ENCODE data around the gene PDSS2.

The PDSS2 gene

GRCh38 chr6:107421696-107422256 lies 37.6 kb downstream of the PDSS2 start:
- DNase-seq (ENCODE audit: low read depth in 4 of 4, low spot score in 1 of 4), result no peak

DNA sequence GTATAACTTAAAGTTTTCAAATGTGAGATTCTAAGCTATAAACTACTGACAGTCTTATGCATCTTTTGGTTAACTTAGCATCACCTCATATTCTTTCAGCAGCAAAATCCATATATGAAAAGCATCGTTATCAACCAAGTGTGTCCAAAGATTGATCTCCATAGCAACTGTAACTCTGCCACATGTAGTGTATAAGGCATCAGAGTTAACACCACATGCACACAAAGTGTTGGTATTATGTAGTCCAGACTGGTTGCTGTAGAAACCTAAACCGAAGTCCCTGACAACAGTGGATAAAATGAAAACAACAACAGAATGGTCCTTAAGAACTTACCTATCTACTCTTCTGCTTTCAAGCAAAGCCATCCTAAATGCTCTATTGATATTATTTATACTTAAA lies 39.6 kb downstream of the PDSS2 start:
- no peak for DNase-seq (ENCODE audit: low read depth in 4 of 4, low spot score in 1 of 4)

GRCh38 chr6:107418118-107418517 lies 41.2 kb downstream of the PDSS2 start:
- DNase-seq (ENCODE audit: low read depth in 4 of 4, low spot score in 1 of 4), result no peak

DNA sequence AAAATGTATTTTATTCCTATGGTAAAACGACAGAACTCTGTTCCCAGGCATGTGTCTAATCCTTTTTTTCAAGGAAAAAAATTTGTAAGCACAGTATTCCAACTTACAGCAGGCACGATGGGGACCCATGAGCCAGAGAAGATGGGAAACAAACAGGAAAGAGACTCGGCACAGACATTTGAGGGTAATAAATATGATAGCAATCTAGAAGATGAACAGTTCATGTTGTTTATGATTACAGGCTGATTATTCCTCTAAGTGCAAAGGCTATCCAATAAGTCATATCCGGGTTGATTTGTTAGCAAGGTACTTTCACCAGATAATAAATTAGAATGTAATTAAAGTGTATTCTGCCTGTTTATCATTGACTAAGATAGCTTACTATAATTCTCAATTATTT lies 43.2 kb downstream of the PDSS2 start:
- DNase-seq (ENCODE audit: low read depth in 4 of 4, low spot score in 1 of 4), result no peak

- no peak for DNase-seq (ENCODE audit: low read depth in 4 of 4, low spot score in 1 of 4)
Measured at GRCh38 chr6:107413966-107414645, 45.3 kb downstream of the PDSS2 start.

DNA sequence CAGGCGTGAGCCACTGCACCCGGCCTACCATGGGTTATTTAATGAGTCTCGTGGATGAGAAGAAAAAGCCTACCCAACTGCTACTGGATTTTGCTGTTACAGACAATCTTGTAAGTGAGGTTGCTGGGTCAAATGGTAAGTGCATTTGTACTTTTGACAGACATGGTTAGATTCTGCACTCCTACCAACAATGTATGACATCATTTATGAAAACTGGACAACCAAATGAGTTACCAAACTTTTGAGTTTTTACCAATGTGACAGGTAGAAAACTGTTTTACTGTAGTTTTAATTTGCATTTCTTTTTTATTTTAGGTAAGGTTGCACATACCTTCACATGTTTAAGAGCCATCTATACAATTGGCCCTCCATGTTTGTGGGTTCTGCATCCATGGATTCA lies 48.2 kb downstream of the PDSS2 start:
- DNase-seq (ENCODE audit: low read depth in 4 of 4, low spot score in 1 of 4), result no peak

GRCh38 chr6:107409942-107410341 lies 49.4 kb downstream of the PDSS2 start:
- no peak for DNase-seq (ENCODE audit: low read depth in 4 of 4, low spot score in 1 of 4)

DNA sequence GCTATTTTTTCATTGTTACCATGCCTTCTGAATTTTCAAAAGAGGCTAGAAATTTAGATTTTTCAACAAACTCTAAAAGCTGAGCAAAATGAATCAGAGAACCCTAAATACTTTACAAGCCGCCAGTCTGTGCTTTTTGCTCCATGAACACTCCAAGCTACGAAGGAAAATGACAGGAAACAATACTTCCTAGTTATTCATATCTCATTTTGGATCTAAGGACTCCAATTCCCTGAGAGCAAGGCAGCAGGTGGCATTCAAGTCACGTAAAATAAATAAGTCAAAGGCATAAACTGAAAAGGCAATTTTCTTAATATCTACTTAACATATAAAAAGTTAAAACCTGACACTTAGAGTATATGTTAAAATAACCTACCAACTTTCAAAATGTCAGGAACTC lies 50.6 kb downstream of the PDSS2 start:
- no peak for DNase-seq (ENCODE audit: low read depth in 4 of 4, low spot score in 1 of 4)

DNA sequence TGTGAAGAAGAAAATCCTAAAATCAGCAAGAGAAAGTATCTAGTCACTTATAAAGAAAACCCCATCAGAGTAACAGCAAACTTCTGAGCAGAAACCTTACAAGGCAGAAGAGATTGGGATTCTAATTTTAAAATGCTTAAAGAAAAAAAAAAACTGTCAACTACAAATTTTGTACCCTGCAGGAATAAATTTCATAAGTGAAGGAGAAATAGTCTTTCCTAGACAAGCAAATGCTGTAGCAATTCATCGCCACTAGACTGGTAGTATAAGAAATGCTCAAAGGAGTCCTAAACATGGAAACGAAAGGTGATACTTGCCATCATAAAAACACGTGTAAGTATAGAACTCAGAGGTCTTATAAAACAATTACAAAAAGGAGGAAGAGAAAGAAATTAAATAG lies 54.4 kb downstream of the PDSS2 start:
- DNase-seq (ENCODE audit: low read depth in 4 of 4, low spot score in 1 of 4), result no peak

GRCh38 chr6:107402533-107402932 lies 56.8 kb downstream of the PDSS2 start:
- DNase-seq (ENCODE audit: low read depth in 4 of 4, low spot score in 1 of 4), result no peak

DNA sequence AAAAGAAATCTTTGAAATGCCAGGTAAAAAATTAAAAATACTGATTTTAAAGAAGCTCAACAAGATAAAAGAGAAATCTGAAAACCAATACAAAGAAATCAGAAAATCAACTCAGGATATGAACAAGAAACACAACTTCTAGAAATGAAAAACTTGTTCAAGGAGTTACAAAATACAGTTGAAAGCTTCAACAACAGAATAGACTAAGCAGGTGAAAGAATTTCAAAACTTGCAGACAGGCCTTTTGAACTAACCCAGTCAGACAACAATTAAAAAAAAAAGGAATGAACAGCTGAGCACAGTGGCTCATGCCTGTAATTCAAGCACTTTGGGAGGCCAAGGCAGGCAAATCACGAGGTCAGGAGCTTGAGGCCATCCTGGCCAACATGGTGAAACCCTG lies 57.8 kb downstream of the PDSS2 start:
- DNase-seq (ENCODE audit: low read depth in 4 of 4, low spot score in 1 of 4), result no peak

DNA sequence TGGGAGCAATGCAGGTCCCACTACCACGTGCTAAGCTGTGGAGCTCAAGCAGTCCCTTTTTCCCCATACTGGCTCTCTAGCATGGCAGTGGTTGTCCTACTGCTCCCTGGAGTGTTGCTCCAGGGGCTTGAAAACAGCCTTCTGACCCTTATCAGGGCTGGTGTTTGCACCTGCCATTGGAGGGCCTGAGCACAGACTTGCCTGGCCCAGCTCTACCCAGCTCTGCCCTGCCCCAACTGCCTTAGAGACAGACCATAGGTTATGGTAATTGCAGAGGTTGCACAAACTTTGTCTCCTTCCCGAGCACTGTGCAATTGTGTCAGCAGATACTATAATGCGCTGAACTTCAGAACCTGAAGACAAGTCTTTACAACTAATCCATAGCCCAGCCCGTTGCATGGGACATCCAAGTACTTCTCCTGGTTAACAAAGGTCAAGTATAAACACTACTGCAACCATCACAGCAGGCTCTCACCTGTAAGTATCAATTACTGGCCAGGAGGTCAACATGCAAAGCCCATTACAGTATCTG lies 58.7 kb downstream of the PDSS2 start:
- no peak for DNase-seq (ENCODE audit: low read depth in 4 of 4, low spot score in 1 of 4)

GRCh38 chr6:107399935-107400334 lies 59.4 kb downstream of the PDSS2 start:
- no peak for DNase-seq (ENCODE audit: low read depth in 4 of 4, low spot score in 1 of 4)

DNA sequence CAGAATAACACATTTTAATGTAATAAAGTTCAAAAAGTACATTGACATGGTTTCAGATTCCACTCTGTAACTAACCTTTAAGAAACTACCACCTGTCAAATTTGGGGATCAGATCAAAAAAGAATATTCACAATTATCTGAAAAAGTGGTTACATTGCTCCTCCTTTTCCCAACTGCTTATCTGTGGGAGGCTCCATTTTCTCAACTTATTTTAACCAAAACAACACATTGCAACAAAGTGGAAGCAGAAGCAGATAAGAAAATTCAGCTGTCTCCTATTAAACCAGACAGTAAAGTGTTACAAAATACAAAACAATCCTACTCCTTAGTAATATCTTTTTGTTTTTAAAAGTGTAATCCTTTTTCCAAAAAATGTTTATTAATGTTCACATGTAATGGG lies 61.4 kb downstream of the PDSS2 start:
- DNase-seq (ENCODE audit: low read depth in 4 of 4, low spot score in 1 of 4), result no peak

DNA sequence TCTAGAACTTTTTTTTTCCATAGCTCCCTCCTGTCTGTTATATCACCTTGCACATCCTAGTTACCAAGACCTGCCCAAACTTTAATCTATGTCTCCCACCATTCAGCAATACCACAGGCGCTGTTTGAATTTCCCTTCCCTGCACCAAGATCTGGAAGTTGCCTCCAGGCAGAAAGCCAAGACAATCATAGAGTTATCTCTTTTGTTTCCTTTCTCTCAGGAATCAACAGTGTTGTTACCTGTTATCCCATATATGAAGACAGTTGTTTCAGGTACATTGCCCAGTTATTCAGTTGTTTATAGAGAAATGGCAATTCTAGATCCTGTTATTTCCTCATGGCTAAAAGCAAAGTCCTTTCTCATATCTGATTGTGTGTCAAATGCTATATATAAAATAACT lies 63.2 kb downstream of the PDSS2 start:
- no peak for DNase-seq (ENCODE audit: low read depth in 4 of 4, low spot score in 1 of 4)

- no peak for DNase-seq (ENCODE audit: low read depth in 4 of 4, low spot score in 1 of 4)
Measured at GRCh38 chr6:107392069-107392468, 67.3 kb downstream of the PDSS2 start.

- no peak for DNase-seq (ENCODE audit: low read depth in 4 of 4, low spot score in 1 of 4)
Measured at GRCh38 chr6:107390685-107391435, 68.5 kb downstream of the PDSS2 start.

DNA sequence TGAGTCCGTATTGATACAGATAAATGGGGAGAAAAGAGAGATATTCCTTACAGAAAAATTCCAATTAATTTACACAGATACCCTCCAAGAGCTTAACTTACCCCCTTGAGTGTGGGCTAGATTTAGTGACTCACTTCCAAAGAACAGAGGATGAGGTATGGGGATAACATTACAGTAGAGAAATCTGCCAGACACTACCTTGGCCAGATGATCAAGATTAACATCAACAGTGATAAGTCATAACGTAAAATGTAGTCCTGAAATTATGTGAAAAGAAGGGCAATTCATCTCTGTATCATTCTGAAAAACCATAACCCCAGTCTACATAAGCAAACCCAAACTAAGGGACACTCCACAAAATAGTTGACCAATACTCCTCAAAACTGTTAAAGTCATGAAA lies 69.3 kb downstream of the PDSS2 start:
- no peak for DNase-seq (ENCODE audit: low read depth in 4 of 4, low spot score in 1 of 4)

- no peak for DNase-seq (ENCODE audit: low read depth in 4 of 4, low spot score in 1 of 4)
Measured at GRCh38 chr6:107386904-107387303, 72.5 kb downstream of the PDSS2 start.

DNA sequence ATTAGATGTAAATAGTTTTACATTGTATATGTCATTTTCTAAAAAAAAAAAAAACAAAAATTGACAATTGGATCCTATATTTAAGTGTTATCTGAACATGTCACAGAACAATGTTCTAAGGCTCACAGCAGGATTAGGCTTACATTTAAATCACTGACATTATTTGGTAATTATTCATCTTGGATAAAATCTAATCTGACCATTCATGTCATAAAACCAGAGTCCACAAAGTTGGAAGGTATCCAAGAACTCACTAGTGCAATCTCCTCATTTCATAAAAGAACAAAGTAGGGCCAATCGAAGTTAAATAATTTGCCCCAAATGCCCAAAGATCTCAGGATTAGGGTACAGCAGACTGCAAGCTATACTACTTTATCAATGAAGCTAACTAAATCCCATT lies 73.0 kb downstream of the PDSS2 start:
- no peak for DNase-seq (ENCODE audit: low read depth in 4 of 4, low spot score in 1 of 4)

- no peak for DNase-seq (ENCODE audit: low read depth in 4 of 4, low spot score in 1 of 4)
Measured at GRCh38 chr6:107383705-107384104, 75.7 kb downstream of the PDSS2 start.

DNA sequence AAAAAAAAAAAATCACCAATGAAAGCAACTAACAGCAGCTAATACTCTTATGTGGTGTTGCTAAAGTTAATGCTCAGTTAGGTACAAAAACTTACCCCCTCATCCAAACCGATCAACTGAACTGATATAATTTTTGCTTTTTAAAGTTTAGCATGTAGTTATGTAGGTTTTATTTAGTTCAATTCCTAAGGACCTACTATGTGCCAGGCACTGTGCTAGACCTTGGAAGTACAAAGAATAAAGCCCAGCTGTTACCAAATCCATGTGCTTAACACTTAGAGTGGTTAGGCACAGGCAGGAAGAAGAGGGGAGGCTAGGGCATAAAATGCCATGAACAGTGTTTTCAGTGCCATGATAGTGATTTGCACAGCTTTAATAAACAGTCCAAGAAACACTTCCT lies 85.1 kb downstream of the PDSS2 start:
- DNase-seq (ENCODE audit: low read depth in 4 of 4, low spot score in 1 of 4), result no peak
